ENCODE measurements around the gene OR1N2. TPM values are rescaled to one million over a fixed set of nuclear protein-coding genes. Genes with fewer than 3 reads are reported as not detected.
"Not testable (repeated sequence)": the region's sequence is repeated elsewhere in the genome, so short reads cannot be mapped to it uniquely, and the experiment has no call there.

Gene OR1N2
- total RNA-seq, 1 donor from 2014 or later = not detected

DNA sequence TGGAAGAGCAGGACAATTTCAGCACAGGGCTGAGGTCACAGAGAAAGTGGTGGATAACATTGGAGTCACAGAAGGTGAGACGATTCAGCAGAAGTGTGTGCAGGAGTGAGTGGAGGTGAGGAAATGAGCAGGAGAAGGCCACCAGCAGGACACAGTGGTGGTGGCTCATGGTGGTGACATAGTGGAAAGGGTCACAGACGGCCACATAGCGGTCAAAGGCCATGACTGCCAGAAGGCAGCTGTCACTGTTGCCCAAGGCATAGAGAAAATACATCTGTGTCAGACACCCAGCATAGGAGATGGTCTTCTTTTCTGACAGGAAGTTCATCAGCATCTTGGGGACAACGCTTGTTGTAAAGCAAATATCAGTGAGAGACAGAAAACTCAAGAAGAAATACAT, 15.0 kb downstream of the OR1N2 start:
- no peak overlapping the region for H3K27ac Mint-ChIP-seq (ENCODE audit: unreplicated experiment)
- TF ChIP-seq, protein P1, sequence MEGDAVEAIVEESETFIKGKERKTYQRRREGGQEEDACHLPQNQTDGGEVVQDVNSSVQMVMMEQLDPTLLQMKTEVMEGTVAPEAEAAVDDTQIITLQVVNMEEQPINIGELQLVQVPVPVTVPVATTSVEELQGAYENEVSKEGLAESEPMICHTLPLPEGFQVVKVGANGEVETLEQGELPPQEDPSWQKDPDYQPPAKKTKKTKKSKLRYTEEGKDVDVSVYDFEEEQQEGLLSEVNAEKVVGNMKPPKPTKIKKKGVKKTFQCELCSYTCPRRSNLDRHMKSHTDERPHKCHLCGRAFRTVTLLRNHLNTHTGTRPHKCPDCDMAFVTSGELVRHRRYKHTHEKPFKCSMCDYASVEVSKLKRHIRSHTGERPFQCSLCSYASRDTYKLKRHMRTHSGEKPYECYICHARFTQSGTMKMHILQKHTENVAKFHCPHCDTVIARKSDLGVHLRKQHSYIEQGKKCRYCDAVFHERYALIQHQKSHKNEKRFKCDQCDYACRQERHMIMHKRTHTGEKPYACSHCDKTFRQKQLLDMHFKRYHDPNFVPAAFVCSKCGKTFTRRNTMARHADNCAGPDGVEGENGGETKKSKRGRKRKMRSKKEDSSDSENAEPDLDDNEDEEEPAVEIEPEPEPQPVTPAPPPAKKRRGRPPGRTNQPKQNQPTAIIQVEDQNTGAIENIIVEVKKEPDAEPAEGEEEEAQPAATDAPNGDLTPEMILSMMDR (IDR thresholded peaks at IDR 0.05) = no peak
- no peaks in the 10 kb centered on the region for H3K36me3 Mint-ChIP-seq (ENCODE audit: low read depth)
- DNase-seq (ENCODE audit: low spot score) = no peak
- H3K4me3 Mint-ChIP-seq (ENCODE audit: unreplicated experiment) = no peak overlapping the region
- peaks cover 8% of the 10 kb centered on the region for H3K9me3 Mint-ChIP-seq (ENCODE audit: low read depth)
- H3K4me1 Mint-ChIP-seq (ENCODE audit: low read depth) = no peaks in the 10 kb centered on the region
- H3K27me3 Mint-ChIP-seq (ENCODE audit: low read depth) = peaks cover 11% of the 10 kb centered on the region

DNA sequence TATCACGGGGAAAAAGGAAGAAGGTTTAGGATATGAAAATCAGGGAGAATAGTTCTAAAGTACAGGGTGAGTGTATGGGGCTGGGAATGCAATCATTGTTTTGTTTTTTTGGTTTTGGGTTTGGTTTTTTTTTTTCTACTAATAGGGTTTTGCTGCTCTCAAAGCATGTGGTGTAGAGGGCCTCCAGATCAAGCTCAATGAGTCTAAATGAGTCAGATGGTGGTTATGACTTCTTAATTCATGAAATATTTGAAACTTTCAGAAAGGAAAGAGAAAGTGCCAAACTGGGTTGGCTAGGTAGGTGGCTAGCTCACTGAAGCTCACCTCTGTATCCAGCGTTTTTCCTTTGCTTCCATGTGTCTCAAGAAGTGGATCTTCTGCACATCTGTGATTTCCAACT, 19.5 kb downstream of the OR1N2 start:
- H3K4me3 Mint-ChIP-seq (ENCODE audit: unreplicated experiment) = no peak overlapping the region
- no peaks in the 10 kb centered on the region for H3K36me3 Mint-ChIP-seq (ENCODE audit: low read depth)
- H3K27me3 Mint-ChIP-seq (ENCODE audit: low read depth) = peaks cover 15% of the 10 kb centered on the region
- TF ChIP-seq, protein P1 (IDR thresholded peaks at IDR 0.05) = no peak
- DNase-seq (ENCODE audit: low spot score) = no peak
- no peak overlapping the region for H3K27ac Mint-ChIP-seq (ENCODE audit: unreplicated experiment)
- H3K4me1 Mint-ChIP-seq (ENCODE audit: low read depth) = no peaks in the 10 kb centered on the region
- peaks cover 10% of the 10 kb centered on the region for H3K9me3 Mint-ChIP-seq (ENCODE audit: low read depth)

DNA sequence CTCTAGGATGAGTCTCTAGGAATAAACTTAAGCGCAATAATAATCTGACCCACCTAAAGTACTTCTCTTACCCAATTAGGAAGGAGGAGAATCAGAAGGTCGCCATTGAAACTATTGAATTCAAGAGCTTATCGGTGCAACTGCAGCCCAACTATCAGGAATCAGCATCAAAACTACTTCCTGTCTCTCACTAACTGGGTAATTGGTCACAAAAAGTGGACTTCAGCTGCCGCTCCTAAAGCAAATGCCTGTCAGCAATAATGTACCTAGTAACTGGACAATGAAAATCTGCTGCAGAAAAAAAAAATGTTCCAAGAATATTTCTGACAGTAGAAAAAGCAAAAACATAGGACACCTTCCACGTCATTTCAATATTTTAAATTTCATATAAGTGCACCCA, 27.0 kb downstream of the OR1N2 start:
- no peaks in the 10 kb centered on the region for H3K4me1 Mint-ChIP-seq (ENCODE audit: low read depth)
- H3K4me3 Mint-ChIP-seq (ENCODE audit: unreplicated experiment) = no peak overlapping the region
- H3K27me3 Mint-ChIP-seq (ENCODE audit: low read depth) = peaks cover 6% of the 10 kb centered on the region
- H3K36me3 Mint-ChIP-seq (ENCODE audit: low read depth) = no peaks in the 10 kb centered on the region
- peaks cover 10% of the 10 kb centered on the region for H3K9me3 Mint-ChIP-seq (ENCODE audit: low read depth)
- H3K27ac Mint-ChIP-seq (ENCODE audit: unreplicated experiment) = no peak overlapping the region
- no peak for DNase-seq (ENCODE audit: low spot score)
- TF ChIP-seq, protein P1 (IDR thresholded peaks at IDR 0.05) = no peak

DNA sequence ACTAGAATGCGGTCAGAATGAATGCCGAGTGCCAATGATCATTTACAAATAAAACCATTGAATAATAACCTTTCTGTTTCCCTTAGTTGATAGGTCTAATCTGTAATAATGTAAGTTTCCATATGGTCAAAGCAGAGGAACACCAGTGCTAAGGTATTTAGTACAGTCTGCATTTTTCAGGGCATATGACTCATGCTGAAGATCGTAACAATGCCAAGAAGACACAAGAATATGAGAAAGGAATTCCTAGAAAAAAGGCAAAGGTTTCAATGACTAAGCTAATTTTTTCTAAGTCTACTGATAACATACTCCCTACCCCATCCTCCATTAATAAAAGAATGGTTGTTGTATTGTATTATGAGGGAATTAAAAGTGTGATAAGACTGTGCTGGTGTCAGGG, 27.4 kb downstream of the OR1N2 start:
- no peak overlapping the region for H3K27ac Mint-ChIP-seq (ENCODE audit: unreplicated experiment)
- no peaks in the 10 kb centered on the region for H3K4me1 Mint-ChIP-seq (ENCODE audit: low read depth)
- TF ChIP-seq, protein P1 (IDR thresholded peaks at IDR 0.05) = no peak
- no peaks in the 10 kb centered on the region for H3K36me3 Mint-ChIP-seq (ENCODE audit: low read depth)
- DNase-seq (ENCODE audit: low spot score) = no peak
- peaks cover 6% of the 10 kb centered on the region for H3K9me3 Mint-ChIP-seq (ENCODE audit: low read depth)
- H3K4me3 Mint-ChIP-seq (ENCODE audit: unreplicated experiment) = no peak overlapping the region
- H3K27me3 Mint-ChIP-seq (ENCODE audit: low read depth) = peaks cover 6% of the 10 kb centered on the region

DNA sequence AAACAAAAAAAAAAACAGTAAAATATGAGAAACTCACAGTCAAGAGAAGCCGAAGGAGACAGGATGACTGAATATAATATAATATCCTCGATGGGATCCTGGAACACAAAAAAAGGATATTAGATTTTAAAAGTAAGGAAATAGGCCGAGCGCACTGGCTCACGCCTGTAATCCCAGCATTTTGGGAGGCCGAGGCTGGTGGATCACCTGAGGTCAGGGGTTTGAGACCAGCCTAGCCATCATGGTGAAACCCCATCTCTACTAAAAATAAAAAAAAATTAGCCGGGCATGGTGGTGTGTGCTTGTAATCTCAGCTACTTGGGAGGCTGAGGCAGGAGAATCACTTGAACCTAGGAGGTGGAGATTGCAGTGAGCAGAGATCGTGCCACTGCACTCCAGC, 30.4 kb downstream of the OR1N2 start, which contains the start of gene OR1L8:
TSS of gene OR1L8 (minus strand) at position 101 of the 400 bp plus-strand sequence. CDS start 14,907 bp downstream, outside the sequence.
- DNase-seq (ENCODE audit: low spot score); H3K27me3 Mint-ChIP-seq (ENCODE audit: low read depth); H3K36me3 Mint-ChIP-seq (ENCODE audit: low read depth); H3K4me3 Mint-ChIP-seq (ENCODE audit: unreplicated experiment); H3K27ac Mint-ChIP-seq (ENCODE audit: unreplicated experiment); H3K4me1 Mint-ChIP-seq (ENCODE audit: low read depth); H3K9me3 Mint-ChIP-seq (ENCODE audit: low read depth): not testable (repeated sequence)

Other genes with a start within 250 kb of the OR1N2 start
- gene PTGS1, start 182.1 kb upstream of the OR1N2 start, total RNA-seq = 0.59 to 2.7 TPM (median 0.97 TPM) in 3 replicates
- gene OR1J1, start 75.2 kb upstream of the OR1N2 start, total RNA-seq = not detected in 3 replicates
- not detected in 3 replicates for gene OR1J2, start 42.3 kb upstream of the OR1N2 start, total RNA-seq
- not detected in 3 replicates for gene OR1J4, start 34.0 kb upstream of the OR1N2 start, total RNA-seq
- not detected in 3 replicates for gene OR1N1, start 25.8 kb upstream of the OR1N2 start, total RNA-seq
- not detected in 3 replicates for gene OR1L8, start 30.3 kb downstream of the OR1N2 start, total RNA-seq
- not detected in 3 replicates for gene OR1Q1, start 61.6 kb downstream of the OR1N2 start, total RNA-seq
- gene OR1B1, start 104.5 kb downstream of the OR1N2 start, total RNA-seq = not detected in 3 replicates
- not detected in 3 replicates for gene OR1L1, start 108.6 kb downstream of the OR1N2 start, total RNA-seq
- gene OR1L3, start 122.0 kb downstream of the OR1N2 start, total RNA-seq = not detected in 3 replicates
- gene OR1L4, start 170.9 kb downstream of the OR1N2 start, total RNA-seq = not detected in 3 replicates
- not detected in 3 replicates for gene OR1L6, start 189.2 kb downstream of the OR1N2 start, total RNA-seq
- not detected in 3 replicates for gene OR5C1, start 235.8 kb downstream of the OR1N2 start, total RNA-seq
- not detected in 3 replicates for gene OR1K1, start 247.0 kb downstream of the OR1N2 start, total RNA-seq